Germinal center (tissue), 1 donor: ENCODE results near the gene ACTL9.
A peak's percentile ranks its signal among the peaks of the same experiment; 100 is the strongest.

ENCODE experiments used
- DNase-seq: peaks from one replicate; pipeline ENCODE4 v3.0.0; 2012; ENCODE audit warnings: mixed read lengths, low spot score

Gene ACTL9

GRCh38 chr19:8684001-8684902 is 14.3 kb downstream of the ACTL9 start:
- no peak for DNase-seq

- no peak for DNase-seq
Observed at GRCh38 chr19:8682931-8683330, 15.7 kb downstream of the ACTL9 start.

- DNase-seq: no peak
Observed at GRCh38 chr19:8682472-8682871, 16.1 kb downstream of the ACTL9 start.

DNA sequence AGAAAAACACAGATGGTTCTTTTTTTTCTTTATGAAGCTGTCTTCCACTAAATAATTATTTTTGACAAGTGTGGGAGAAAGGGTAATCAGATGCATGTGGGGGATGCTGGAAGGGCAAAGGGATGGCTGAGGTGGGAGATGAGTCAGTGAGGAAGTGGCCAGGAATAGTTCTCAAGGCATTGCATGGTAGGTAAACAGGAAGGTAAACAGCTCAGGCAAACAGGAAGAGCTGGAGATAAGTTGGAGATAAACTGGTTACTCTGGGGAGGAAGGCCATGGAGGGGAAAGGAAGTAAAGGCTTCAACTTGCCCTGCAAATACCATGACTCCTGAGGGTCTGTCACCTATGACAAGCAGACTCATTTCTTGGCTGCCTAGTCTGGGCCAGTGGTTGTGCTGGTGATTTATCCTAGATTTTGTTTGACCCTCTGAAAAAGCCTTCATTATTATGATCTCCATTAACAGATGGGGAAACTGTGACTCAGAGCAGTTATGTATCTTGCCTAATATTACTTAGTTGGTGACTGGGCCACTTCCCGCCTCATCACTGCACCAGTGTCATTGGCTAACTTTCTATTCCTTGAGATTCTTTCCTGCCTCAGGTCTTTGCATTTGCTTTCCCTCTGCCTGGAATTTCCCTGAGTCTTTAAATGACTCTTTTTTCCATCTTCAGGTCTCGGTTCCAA is 17.1 kb downstream of the ACTL9 start:
- DNase-seq: no peak

GRCh38 chr19:8680676-8681344 is 17.8 kb downstream of the ACTL9 start:
- no peak for DNase-seq

GRCh38 chr19:8678244-8678807 is 20.3 kb downstream of the ACTL9 start:
- no peak for DNase-seq

DNA sequence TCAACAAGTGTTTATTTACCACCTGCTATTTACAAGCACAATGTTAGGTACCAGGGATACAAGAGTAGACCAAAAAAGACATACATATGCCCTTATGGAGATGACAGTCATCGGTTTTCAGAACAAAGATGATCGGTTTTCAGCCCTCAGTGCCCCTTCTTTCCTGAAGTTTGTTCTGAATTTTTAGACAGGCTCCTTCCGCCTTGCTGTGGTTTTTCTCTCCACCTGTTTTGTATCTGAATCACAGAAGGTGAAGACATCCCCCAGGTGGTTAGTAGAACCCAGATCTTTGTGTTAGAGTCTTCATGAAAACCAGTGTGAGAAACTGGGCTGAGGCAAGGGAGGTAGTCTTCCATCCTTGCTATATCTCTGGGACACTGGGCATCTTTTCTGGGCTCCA is 23.5 kb downstream of the ACTL9 start:
- DNase-seq: no peak

- DNase-seq: no peak
Observed at GRCh38 chr19:8673276-8673891, 25.2 kb downstream of the ACTL9 start.

GRCh38 chr19:8666814-8667405 is 31.7 kb downstream of the ACTL9 start:
- no peak for DNase-seq

- no peak for DNase-seq
Observed at GRCh38 chr19:8665468-8666213, 33.0 kb downstream of the ACTL9 start.

DNA sequence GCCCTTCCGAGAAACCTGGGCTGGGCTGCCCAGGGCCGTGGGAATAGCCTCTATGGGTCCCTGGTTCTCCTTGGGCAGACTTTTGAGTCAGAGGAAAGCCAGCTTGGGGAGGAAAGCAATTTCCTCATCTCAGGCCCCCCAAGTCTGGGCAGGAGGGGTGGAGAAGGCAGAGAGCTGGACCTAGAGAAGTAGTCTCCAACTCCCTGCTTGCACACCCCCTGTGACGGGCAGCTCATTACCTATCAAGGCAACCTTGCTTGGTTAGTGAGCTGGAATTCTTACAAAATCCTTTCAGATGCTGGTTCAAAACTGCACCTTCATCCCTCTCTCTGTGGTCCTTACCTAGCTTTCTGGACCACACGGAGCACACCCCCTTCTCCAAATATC is 33.9 kb downstream of the ACTL9 start:
- no peak for DNase-seq

GRCh38 chr19:8663920-8664670 is 34.5 kb downstream of the ACTL9 start:
- peak; percentile 64 for DNase-seq

DNA sequence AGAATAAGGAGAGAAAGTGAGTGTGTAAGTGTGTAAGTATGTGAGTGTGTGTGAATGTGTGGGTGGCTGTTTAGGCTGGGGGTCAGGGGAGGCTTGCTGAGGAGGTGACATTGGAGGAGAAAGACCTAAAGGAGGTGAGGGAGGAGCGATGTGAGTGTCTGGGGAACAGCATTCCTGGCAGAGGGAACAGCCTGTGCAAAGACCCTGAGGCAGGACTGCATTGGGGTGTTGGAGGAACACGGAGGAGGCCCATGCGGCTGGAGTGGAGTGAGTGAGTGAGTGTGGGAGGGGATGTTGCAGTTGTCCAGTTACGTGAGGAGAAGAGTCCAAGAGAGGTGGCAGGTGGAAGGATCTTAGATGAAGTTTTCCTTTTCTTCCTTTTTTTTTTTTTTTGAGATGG is 36.3 kb downstream of the ACTL9 start:
- DNase-seq: no peak

DNA sequence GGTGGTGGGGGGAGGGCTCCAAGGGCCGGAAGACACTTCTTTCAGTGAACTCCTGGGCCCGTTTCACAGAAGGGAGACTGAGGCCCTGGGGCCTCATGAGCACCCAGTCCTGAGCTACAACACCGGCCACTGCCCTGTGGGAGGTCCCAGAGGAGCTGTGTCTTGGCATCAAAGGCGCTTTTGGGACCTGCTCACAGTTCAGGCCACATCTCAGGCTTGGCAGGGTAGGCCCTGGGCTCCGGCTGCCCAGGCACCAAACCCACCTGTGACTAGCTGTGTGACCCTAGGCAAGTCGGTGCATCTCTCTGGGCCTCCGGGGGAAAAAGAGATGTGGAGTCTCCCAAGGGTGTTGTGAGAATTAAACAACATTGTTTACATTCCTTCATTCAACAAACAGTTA is 38.7 kb downstream of the ACTL9 start:
- no peak for DNase-seq

- no peak for DNase-seq
Observed at GRCh38 chr19:8657869-8658268, 40.7 kb downstream of the ACTL9 start.

GRCh38 chr19:8655340-8655709 is 43.3 kb downstream of the ACTL9 start:
- DNase-seq: no peak

GRCh38 chr19:8654591-8655339 is 43.8 kb downstream of the ACTL9 start:
- DNase-seq: peak; percentile 75

GRCh38 chr19:8648240-8648639 is 50.4 kb downstream of the ACTL9 start:
- DNase-seq: no peak
